DOHH2 (cell line): ENCODE results near the gene PRMT3.
"Not testable (repeated sequence)": the region's sequence is repeated elsewhere in the genome, so short reads cannot be mapped to it uniquely, and the experiment has no call there.

Experiments
- H3F3A ChIP-seq: fragments of 200-600 bp; sonication (generic), shearing (Covaris generic); 2 replicates; pipeline ENCODE4 v1.6.0; 2016; ENCODE audit warnings: antibody characterized with exemption, mild to moderate bottlenecking; ENCODE audit not compliant: control insufficient read depth, insufficient read depth
- H3K27ac ChIP-seq: fragments of 200-600 bp; sonication (generic); 2 replicates; pipeline ENCODE4 v1.5.1; 2014; ENCODE audit warnings: low read depth, mild to moderate bottlenecking, low read length, moderate library complexity
- H3K27me3 ChIP-seq: fragments of 200-600 bp; sonication (generic); 2 replicates; pipeline ENCODE4 v1.6.1; 2014; ENCODE audit warnings: mild to moderate bottlenecking, low read length, mixed read lengths; ENCODE audit not compliant: control insufficient read depth
- H3K36me3 ChIP-seq: fragments of 200-600 bp; sonication (generic); 2 replicates; pipeline ENCODE4 v1.6.1; 2014; ENCODE audit warnings: mild to moderate bottlenecking, low read length, moderate library complexity, mixed read lengths; ENCODE audit not compliant: control insufficient read depth
- H3K4me1 ChIP-seq: fragments of 200-600 bp; sonication (generic); 2 replicates; pipeline ENCODE4 v1.6.1; 2014; ENCODE audit warnings: mild to moderate bottlenecking, low read length, mixed read lengths; ENCODE audit not compliant: control insufficient read depth
- H3K4me2 ChIP-seq: fragments of 200-600 bp; sonication (generic); 2 replicates; pipeline ENCODE4 v1.6.0; 2014; ENCODE audit warnings: mild to moderate bottlenecking, low read length, moderate library complexity
- H3K4me3 ChIP-seq: fragments of 200-600 bp; sonication (generic); 2 replicates; pipeline ENCODE4 v1.5.1; 2014; ENCODE audit warnings: mild to moderate bottlenecking, low read length, mixed read lengths
- H3K79me2 ChIP-seq: fragments of 200-600 bp; sonication (generic); 2 replicates; pipeline ENCODE4 v1.6.1; 2014; ENCODE audit warnings: mild to moderate bottlenecking, low read length, mixed read lengths; ENCODE audit not compliant: control insufficient read depth
- H3K9me2 ChIP-seq: fragments of 200-600 bp; sonication (generic); replicated peaks from 2 replicates; pipeline ENCODE4 v1.6.1; 2014; ENCODE audit warnings: mild to moderate bottlenecking, low read length, mixed read lengths; ENCODE audit not compliant: control insufficient read depth
- H3K9me3 ChIP-seq: fragments of 200-600 bp; sonication (generic); 2 replicates; pipeline ENCODE4 v1.6.1; 2014; ENCODE audit warnings: antibody characterized with exemption, low read length, mixed read lengths; ENCODE audit not compliant: control insufficient read depth, insufficient read depth
- H4K20me1 ChIP-seq: fragments of 200-600 bp; sonication (generic); 2 replicates; pipeline ENCODE4 v1.6.0; 2014; ENCODE audit warnings: low read depth, mild to moderate bottlenecking, antibody characterized with exemption, low read length, moderate library complexity; ENCODE audit not compliant: control insufficient read depth, insufficient read depth
- CTCF ChIP-seq: fragments of 200-600 bp; sonication (generic); IDR thresholded peaks from one replicate; pipeline ENCODE4 v1.5.1; 2014; ENCODE audit warnings: antibody characterized with exemption, mild to moderate bottlenecking, low read depth, low read length; ENCODE audit not compliant: poor library complexity, severe bottlenecking
- EZH2phosphoT487 ChIP-seq: fragments of 200-600 bp; sonication (generic); IDR thresholded peaks from 2 replicates; pipeline ENCODE4 v1.6.1; 2017; ENCODE audit warnings: borderline replicate concordance, mild to moderate bottlenecking, antibody characterized with exemption, low read length, moderate library complexity, mixed read lengths

PRMT3 gene

GRCh38 chr11:20483931-20484330 lies 96.4 kb downstream of the PRMT3 start:
- Histone ChIP-seq H4K20me1 (no peaks in the 10 kb centered on the region), H3K9me2 (no peaks in the 10 kb centered on the region), H3K4me3 (no peak overlapping the region), H3K36me3 (peaks cover 56% of the 10 kb centered on the region), H3K4me1 (no peaks in the 10 kb centered on the region), H3K79me2 (no peaks in the 10 kb centered on the region), H3F3A (no peaks in the 10 kb centered on the region), H3K27me3 (no peaks in the 10 kb centered on the region), H3K9me3 (no peaks in the 10 kb centered on the region), H3K27ac (no peak overlapping the region), H3K4me2 (no peak overlapping the region)
- TF ChIP-seq EZH2phosphoT487 = no peak
- no peak for TF ChIP-seq CTCF

- H3K36me3 ChIP-seq = peaks cover 52% of the 10 kb centered on the region
- H4K20me1 ChIP-seq, H3K27ac ChIP-seq, H3K27me3 ChIP-seq, H3K4me1 ChIP-seq, H3K4me2 ChIP-seq, H3K79me2 ChIP-seq, H3K9me2 ChIP-seq, H3K4me3 ChIP-seq, H3F3A ChIP-seq, H3K9me3 ChIP-seq: not testable (repeated sequence)
These were observed 96.9 kb downstream of the PRMT3 start for GRCh38 chr11:20484416-20484815.

GRCh38 chr11:20488352-20488751 lies 100.8 kb downstream of the PRMT3 start:
- Histone ChIP-seq H3K79me2 (peaks cover 4% of the 10 kb centered on the region; the same call in 1 of the 2 replicates), H3K4me1 (no peaks in the 10 kb centered on the region), H3K4me3 (no peak overlapping the region), H3F3A (no peaks in the 10 kb centered on the region), H3K36me3 (peaks cover 34% of the 10 kb centered on the region), H3K4me2 (no peak overlapping the region), H3K9me3 (no peaks in the 10 kb centered on the region), H4K20me1 (no peaks in the 10 kb centered on the region), H3K27me3 (no peaks in the 10 kb centered on the region), H3K9me2 (no peaks in the 10 kb centered on the region), H3K27ac (no peak overlapping the region)
- TF ChIP-seq CTCF = no peak
- no peak for TF ChIP-seq EZH2phosphoT487

GRCh38 chr11:20489948-20490347 lies 102.4 kb downstream of the PRMT3 start:
- no peaks in the 10 kb centered on the region for H3K27me3 ChIP-seq
- no peaks in the 10 kb centered on the region for H4K20me1 ChIP-seq
- no peak overlapping the region for H3K4me3 ChIP-seq
- no peaks in the 10 kb centered on the region for H3F3A ChIP-seq
- TF ChIP-seq CTCF (no peak), EZH2phosphoT487 (no peak)
- H3K4me1 ChIP-seq = no peaks in the 10 kb centered on the region
- no peaks in the 10 kb centered on the region for H3K9me3 ChIP-seq
- no peak overlapping the region for H3K4me2 ChIP-seq
- H3K9me2 ChIP-seq = no peaks in the 10 kb centered on the region
- H3K27ac ChIP-seq = no peak overlapping the region
- peaks cover 27% of the 10 kb centered on the region for H3K36me3 ChIP-seq
- peaks cover 4% of the 10 kb centered on the region; the same call in 1 of the 2 replicates for H3K79me2 ChIP-seq
